Right renal pelvis (tissue), 4 donors: ENCODE data around the gene GDF3. TPM values are rescaled to one million over a fixed set of nuclear protein-coding genes. Genes with fewer than 3 reads are reported as not detected.
"Not testable (repeated sequence)": the region's sequence is repeated elsewhere in the genome, so short reads cannot be mapped to it uniquely, and the experiment has no call there.

Experiments
- DNase-seq, 4 donors: peaks; one replicate each; pipeline ENCODE4 v3.0.0-alpha.2; 2013; ENCODE audit warnings: low read depth in 4 of 4, low spot score in 3 of 4, missing footprints in 1 of 4
- polyA plus RNA-seq, 4 donors: library from polyadenylated mRNA; unstranded; fragments of 120-200 nt; gene quantifications; one replicate each; pipeline ENCODE4 v1.2.1, GENCODE V29; 2013; ENCODE audit not compliant: insufficient read length in 4 of 4

The GDF3 gene
- polyA plus RNA-seq = under 1 TPM; 0.50 to 0.96 (median 0.79) TPM

- peak in 1 of 4 donors; percentile 10 for DNase-seq
These were observed at the start of gene GDF3 for GRCh38 chr12:7695566-7696197. Gene GDF3, minus strand, starts transcription at chr12:7695775. Its CDS starts 47 bp downstream, at chr12:7695728.

- DNase-seq = no peak
These were observed 37.4 kb upstream of the GDF3 start for GRCh38 chr12:7732993-7733392.

- peak in 2 of 4 donors; percentile 12 to 27 for DNase-seq
These were observed 35.9 kb upstream of the GDF3 start for GRCh38 chr12:7731486-7731885.

GRCh38 chr12:7730984-7731383, 35.4 kb upstream of the GDF3 start:
- DNase-seq = not testable (repeated sequence)

GRCh38 chr12:7729746-7730145, 34.2 kb upstream of the GDF3 start:
- DNase-seq = no peak

GRCh38 chr12:7723926-7724325, 28.4 kb upstream of the GDF3 start:
- no peak for DNase-seq

- DNase-seq = no peak
These were observed 24.6 kb upstream of the GDF3 start for GRCh38 chr12:7719946-7720730.

- no peak for DNase-seq
These were observed 20.8 kb upstream of the GDF3 start for GRCh38 chr12:7716381-7716780.

GRCh38 chr12:7712841-7713442, 17.4 kb upstream of the GDF3 start:
- no peak for DNase-seq

- no peak for DNase-seq
These were observed 15.6 kb upstream of the GDF3 start, which contains the start of gene DPPA3 for GRCh38 chr12:7711133-7711532. Gene DPPA3, plus strand, starts transcription at chr12:7711433. Its CDS starts 138 bp downstream, at chr12:7711571.

- DNase-seq = no peak
These were observed 14.5 kb upstream of the GDF3 start for GRCh38 chr12:7709969-7710675.

GRCh38 chr12:7705846-7706245, 10.3 kb upstream of the GDF3 start:
- DNase-seq = no peak

GRCh38 chr12:7695237-7695560, 376 bp downstream of the GDF3 start:
- peak in 1 of 4 donors; percentile 0 for DNase-seq

- no peak for DNase-seq
These were observed 879 bp downstream of the GDF3 start for GRCh38 chr12:7694556-7695236.

- DNase-seq = no peak
These were observed 1.8 kb downstream of the GDF3 start for GRCh38 chr12:7693793-7694192.

GRCh38 chr12:7681535-7681934, 14.0 kb downstream of the GDF3 start:
- DNase-seq = no peak

- no peak for DNase-seq
These were observed 16.1 kb downstream of the GDF3 start for GRCh38 chr12:7679251-7680045.

GRCh38 chr12:7678744-7679143, 16.8 kb downstream of the GDF3 start:
- DNase-seq = no peak

GRCh38 chr12:7677432-7677888, 18.1 kb downstream of the GDF3 start:
- peak in 2 of 4 donors; percentile 16 to 20 for DNase-seq
